Loucy (cell line): ENCODE data around the gene ITSN1.

ENCODE experiments used
- H2AFZ ChIP-seq: fragments of 200-600 bp; sonication (generic); 2 replicates; pipeline ENCODE4 v1.6.0; 2016; ENCODE audit warnings: antibody characterized with exemption, mild to moderate bottlenecking, low read length, moderate library complexity
- H3F3A ChIP-seq: fragments of 200-600 bp; 2 replicates; pipeline ENCODE4 v1.6.0; 2016; ENCODE audit warnings: antibody characterized with exemption, low read depth, mild to moderate bottlenecking
- H3K27me3 ChIP-seq: fragments of 200-600 bp; sonication (generic); 2 replicates; pipeline ENCODE4 v1.6.1; 2014; ENCODE audit warnings: low read length, mild to moderate bottlenecking; ENCODE audit not compliant: insufficient read depth, poor library complexity, severe bottlenecking
- H3K36me3 ChIP-seq: fragments of 200-600 bp; sonication (generic); 2 replicates; pipeline ENCODE4 v1.6.1; 2016; ENCODE audit warnings: low read length; ENCODE audit not compliant: insufficient read depth
- H3K4me1 ChIP-seq: fragments of 200-600 bp; sonication (generic); 2 replicates; pipeline ENCODE4 v1.5.1; 2014; ENCODE audit warnings: low read length, mild to moderate bottlenecking; ENCODE audit not compliant: insufficient read depth, poor library complexity, severe bottlenecking
- H3K4me2 ChIP-seq: fragments of 200-600 bp; sonication (generic); 2 replicates; pipeline ENCODE4 v1.6.0; 2014; ENCODE audit warnings: antibody characterized with exemption, low read length, low read depth, mild to moderate bottlenecking; ENCODE audit not compliant: poor library complexity, severe bottlenecking
- H3K4me3 ChIP-seq: fragments of 200-600 bp; sonication (generic); 2 replicates; pipeline ENCODE4 v1.5.1; 2014; ENCODE audit warnings: low read length, mild to moderate bottlenecking, mixed read lengths; ENCODE audit not compliant: poor library complexity, severe bottlenecking
- H3K79me2 ChIP-seq: fragments of 200-600 bp; sonication (generic); 2 replicates; pipeline ENCODE4 v1.6.1; 2014; ENCODE audit warnings: low read length; ENCODE audit not compliant: insufficient read depth
- H3K9ac ChIP-seq: fragments of 200-600 bp; sonication (generic); 2 replicates; pipeline ENCODE4 v1.6.0; 2014; ENCODE audit warnings: mild to moderate bottlenecking, low read depth, low read length, moderate library complexity; ENCODE audit not compliant: poor library complexity, severe bottlenecking
- H3K9me2 ChIP-seq: fragments of 200-600 bp; sonication (generic); replicated peaks from 2 replicates; pipeline ENCODE4 v1.6.1; 2016; ENCODE audit warnings: low read depth, low read length, mixed read lengths
- H3K9me3 ChIP-seq: fragments of 200-600 bp; sonication (generic); 2 replicates; pipeline ENCODE4 v1.6.1; 2014; ENCODE audit warnings: mild to moderate bottlenecking, antibody characterized with exemption, low read length, low read depth; ENCODE audit not compliant: insufficient read depth
- H4K20me1 ChIP-seq: fragments of 200-600 bp; sonication (generic); 2 replicates; pipeline ENCODE4 v1.6.0; 2014; ENCODE audit warnings: antibody characterized with exemption, low read length, mild to moderate bottlenecking; ENCODE audit not compliant: insufficient read depth, poor library complexity, severe bottlenecking
- EZH2phosphoT487 ChIP-seq: fragments of 200-600 bp; IDR thresholded peaks from 2 replicates; pipeline ENCODE4 v1.6.1; 2018; ENCODE audit warnings: antibody characterized with exemption, mild to moderate bottlenecking, moderate library complexity, borderline replicate concordance
- TF ChIP-seq, protein P1 (sequence below): fragments of 200-600 bp; sonication (generic); conservative IDR thresholded peaks from 2 replicates; pipeline ENCODE4 v1.5.1; 2014; ENCODE audit warnings: mild to moderate bottlenecking, antibody characterized with exemption, low read length

Gene ITSN1

DNA sequence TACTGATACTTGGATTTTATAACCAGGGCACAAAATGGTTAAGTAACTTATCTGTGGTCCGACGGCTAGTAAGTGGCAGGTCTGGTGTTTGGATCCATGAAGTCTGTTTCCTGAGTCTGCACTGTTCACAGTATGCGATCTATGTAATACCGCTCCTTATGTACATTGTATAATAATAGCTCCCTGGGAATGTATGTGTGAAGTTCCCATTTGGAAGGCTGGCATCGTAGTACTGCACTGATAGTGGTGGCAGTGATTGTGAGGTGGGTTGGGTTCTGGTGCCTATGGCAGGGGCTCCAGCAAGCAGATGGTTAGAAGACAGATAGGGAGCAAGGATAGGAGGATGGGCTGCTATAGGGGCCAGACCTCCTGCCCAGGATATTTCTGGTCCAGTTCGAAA is 25.3 kb downstream of the ITSN1 start:
- Histone ChIP-seq H3F3A (no peaks in the 10 kb centered on the region), H3K4me1 (no peaks in the 10 kb centered on the region), H3K27me3 (no peaks in the 10 kb centered on the region), H3K4me3 (no peak overlapping the region), H3K4me2 (no peak overlapping the region), H3K9me2 (no peaks in the 10 kb centered on the region), H3K79me2 (peaks cover 12% of the 10 kb centered on the region; the same call in 1 of the 2 replicates), H3K9me3 (no peaks in the 10 kb centered on the region), H4K20me1 (no peaks in the 10 kb centered on the region), H3K36me3 (no peaks in the 10 kb centered on the region), H2AFZ (no peak overlapping the region), H3K9ac (no peak overlapping the region)
- TF ChIP-seq, protein P1, sequence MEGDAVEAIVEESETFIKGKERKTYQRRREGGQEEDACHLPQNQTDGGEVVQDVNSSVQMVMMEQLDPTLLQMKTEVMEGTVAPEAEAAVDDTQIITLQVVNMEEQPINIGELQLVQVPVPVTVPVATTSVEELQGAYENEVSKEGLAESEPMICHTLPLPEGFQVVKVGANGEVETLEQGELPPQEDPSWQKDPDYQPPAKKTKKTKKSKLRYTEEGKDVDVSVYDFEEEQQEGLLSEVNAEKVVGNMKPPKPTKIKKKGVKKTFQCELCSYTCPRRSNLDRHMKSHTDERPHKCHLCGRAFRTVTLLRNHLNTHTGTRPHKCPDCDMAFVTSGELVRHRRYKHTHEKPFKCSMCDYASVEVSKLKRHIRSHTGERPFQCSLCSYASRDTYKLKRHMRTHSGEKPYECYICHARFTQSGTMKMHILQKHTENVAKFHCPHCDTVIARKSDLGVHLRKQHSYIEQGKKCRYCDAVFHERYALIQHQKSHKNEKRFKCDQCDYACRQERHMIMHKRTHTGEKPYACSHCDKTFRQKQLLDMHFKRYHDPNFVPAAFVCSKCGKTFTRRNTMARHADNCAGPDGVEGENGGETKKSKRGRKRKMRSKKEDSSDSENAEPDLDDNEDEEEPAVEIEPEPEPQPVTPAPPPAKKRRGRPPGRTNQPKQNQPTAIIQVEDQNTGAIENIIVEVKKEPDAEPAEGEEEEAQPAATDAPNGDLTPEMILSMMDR: no peak
- no peak for TF ChIP-seq EZH2phosphoT487

- Histone ChIP-seq H3K27me3 (no peaks in the 10 kb centered on the region), H3F3A (no peaks in the 10 kb centered on the region), H3K36me3 (no peaks in the 10 kb centered on the region), H3K4me3 (no peak overlapping the region), H3K9me2 (no peaks in the 10 kb centered on the region), H3K9ac (no peak overlapping the region), H3K4me2 (no peak overlapping the region), H2AFZ (no peak overlapping the region), H3K4me1 (peaks cover 2% of the 10 kb centered on the region), H3K9me3 (no peaks in the 10 kb centered on the region), H4K20me1 (no peaks in the 10 kb centered on the region), H3K79me2 (peaks cover 12% of the 10 kb centered on the region; the same call in 1 of the 2 replicates)
- no peak for TF ChIP-seq EZH2phosphoT487
- TF ChIP-seq, protein P1: no peak
These were observed 25.9 kb downstream of the ITSN1 start for GRCh38 chr21:33668180-33668579.

- Histone ChIP-seq H3F3A (no peaks in the 10 kb centered on the region), H3K36me3 (no peaks in the 10 kb centered on the region), H3K9ac (no peak overlapping the region), H2AFZ (no peak overlapping the region), H3K79me2 (peaks cover 12% of the 10 kb centered on the region; the same call in 1 of the 2 replicates), H3K4me2 (no peak overlapping the region), H4K20me1 (no peaks in the 10 kb centered on the region), H3K9me2 (no peaks in the 10 kb centered on the region), H3K27me3 (no peaks in the 10 kb centered on the region), H3K4me3 (no peak overlapping the region), H3K4me1 (peaks cover 2% of the 10 kb centered on the region), H3K9me3 (no peaks in the 10 kb centered on the region)
- no peak for TF ChIP-seq EZH2phosphoT487
- TF ChIP-seq, protein P1: no peak
These were observed 26.3 kb downstream of the ITSN1 start for GRCh38 chr21:33668620-33669019.
